Activated naive CD8-positive, alpha-beta T cell treated with anti-CD3 and anti-CD28 coated beads, Interleukin-2, amount 50 U/mL, for 24 hours (primary cell): ENCODE results near the gene CTBP2.
A peak's percentile ranks its signal among the peaks of the same experiment; 100 is the strongest.
"Not testable (repeated sequence)": the region's sequence is repeated elsewhere in the genome, so short reads cannot be mapped to it uniquely, and the experiment has no call there.

Source experiments
- ATAC-seq: fragments of 150-1000 bp; cut with Tn5 transposase; one replicate; pipeline ENCODE4 v1.10.0; 2021
- DNase-seq: peaks from one replicate; pipeline ENCODE4 v3.0.0; 2021
- H3K27ac Mint-ChIP-seq: one replicate; pipeline ENCODE4 v1.8.0; 2021; ENCODE audit warnings: mild to moderate bottlenecking, mixed read lengths
- H3K27me3 Mint-ChIP-seq: one replicate; pipeline ENCODE4 v1.8.0; 2021; ENCODE audit warnings: mixed read lengths
- H3K36me3 Mint-ChIP-seq: one replicate; pipeline ENCODE4 v1.8.0; 2021; ENCODE audit warnings: low read depth, mixed read lengths
- H3K4me1 Mint-ChIP-seq: one replicate; pipeline ENCODE4 v1.8.0; 2021; ENCODE audit warnings: mixed read lengths
- H3K4me3 Mint-ChIP-seq: one replicate; pipeline ENCODE4 v1.8.0; 2021; ENCODE audit warnings: mild to moderate bottlenecking, moderate library complexity, mixed read lengths
- H3K9me3 Mint-ChIP-seq: one replicate; pipeline ENCODE4 v1.8.0; 2021; ENCODE audit warnings: mixed read lengths

CTBP2 gene

DNA sequence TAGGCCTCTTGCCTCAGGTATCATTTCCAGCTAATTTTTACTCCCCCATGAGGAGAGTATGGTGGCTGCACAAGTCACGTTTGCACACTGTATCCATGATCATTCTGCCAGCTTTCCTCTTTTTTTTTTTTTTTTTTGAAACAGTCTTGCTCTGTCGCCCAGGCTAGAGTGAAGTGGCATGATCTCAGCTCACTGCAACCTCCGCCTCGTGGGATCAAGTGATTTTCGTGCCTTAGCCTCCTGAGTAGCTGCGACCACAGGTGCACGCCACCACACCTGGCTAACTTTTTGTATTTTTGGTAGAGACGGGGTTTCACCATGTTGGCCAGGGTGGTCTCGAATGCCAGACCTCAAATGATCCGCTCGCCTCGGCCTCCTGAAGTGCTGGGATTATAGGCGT lies 77.9 kb downstream of the CTBP2 start:
- H3K27ac Mint-ChIP-seq, H3K27me3 Mint-ChIP-seq, H3K4me1 Mint-ChIP-seq: not testable (repeated sequence)

GRCh38 chr10:125081931-125082330 lies 78.4 kb downstream of the CTBP2 start:
- Mint-ChIP-seq H3K36me3 (no peaks in the 10 kb centered on the region), H3K4me3 (no peak overlapping the region), H3K9me3 (no peaks in the 10 kb centered on the region), H3K27me3 (peaks cover 9% of the 10 kb centered on the region), H3K27ac (no peak overlapping the region), H3K4me1 (no peaks in the 10 kb centered on the region)
- DNase-seq (no peak), ATAC-seq (no peak)

More for the DNA sequence above, 77.9 kb downstream of the CTBP2 start:
- not testable (repeated sequence) for H3K36me3 Mint-ChIP-seq, H3K9me3 Mint-ChIP-seq, H3K4me3 Mint-ChIP-seq, DNase-seq, ATAC-seq

DNA sequence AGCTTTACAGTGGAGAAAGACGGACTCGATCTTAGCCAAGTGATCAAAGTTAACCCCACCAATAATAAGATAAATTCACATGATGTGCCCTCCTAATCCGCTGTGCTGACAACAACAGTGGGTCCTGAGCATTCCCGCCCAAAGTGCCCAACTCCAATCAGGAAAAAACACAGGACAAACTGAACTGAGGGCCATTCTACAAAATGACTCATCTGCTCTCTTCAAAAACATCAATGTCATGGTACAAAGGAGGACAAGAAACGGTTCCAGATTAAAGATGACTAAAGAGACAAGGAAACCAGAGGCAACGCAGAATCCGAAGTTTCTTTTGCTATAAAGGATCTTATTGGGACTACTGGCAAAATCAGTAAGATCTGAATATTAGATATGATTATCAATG lies 79.4 kb downstream of the CTBP2 start:
- peaks cover 12% of the 10 kb centered on the region for H3K27me3 Mint-ChIP-seq
- no peak for DNase-seq
- no peaks in the 10 kb centered on the region for H3K36me3 Mint-ChIP-seq
- no peak for ATAC-seq
- H3K27ac Mint-ChIP-seq: no peak overlapping the region
- H3K4me3 Mint-ChIP-seq: no peak overlapping the region
- no peaks in the 10 kb centered on the region for H3K4me1 Mint-ChIP-seq
- H3K9me3 Mint-ChIP-seq: no peaks in the 10 kb centered on the region

- H3K27me3 Mint-ChIP-seq: peaks cover 13% of the 10 kb centered on the region
- H3K9me3 Mint-ChIP-seq: no peaks in the 10 kb centered on the region
- no peak for ATAC-seq
- DNase-seq: no peak
- H3K4me3 Mint-ChIP-seq: no peak overlapping the region
- no peak overlapping the region for H3K27ac Mint-ChIP-seq
- no peaks in the 10 kb centered on the region for H3K4me1 Mint-ChIP-seq
- no peaks in the 10 kb centered on the region for H3K36me3 Mint-ChIP-seq
These were observed 80.1 kb downstream of the CTBP2 start for GRCh38 chr10:125080296-125080695.

GRCh38 chr10:125079091-125079600 lies 81.2 kb downstream of the CTBP2 start:
- no peaks in the 10 kb centered on the region for H3K9me3 Mint-ChIP-seq
- ATAC-seq (no peak), DNase-seq (no peak)
- H3K4me1 Mint-ChIP-seq: no peaks in the 10 kb centered on the region
- no peak overlapping the region for H3K4me3 Mint-ChIP-seq
- peaks cover 18% of the 10 kb centered on the region for H3K27me3 Mint-ChIP-seq
- H3K27ac Mint-ChIP-seq: no peak overlapping the region
- H3K36me3 Mint-ChIP-seq: no peaks in the 10 kb centered on the region

DNA sequence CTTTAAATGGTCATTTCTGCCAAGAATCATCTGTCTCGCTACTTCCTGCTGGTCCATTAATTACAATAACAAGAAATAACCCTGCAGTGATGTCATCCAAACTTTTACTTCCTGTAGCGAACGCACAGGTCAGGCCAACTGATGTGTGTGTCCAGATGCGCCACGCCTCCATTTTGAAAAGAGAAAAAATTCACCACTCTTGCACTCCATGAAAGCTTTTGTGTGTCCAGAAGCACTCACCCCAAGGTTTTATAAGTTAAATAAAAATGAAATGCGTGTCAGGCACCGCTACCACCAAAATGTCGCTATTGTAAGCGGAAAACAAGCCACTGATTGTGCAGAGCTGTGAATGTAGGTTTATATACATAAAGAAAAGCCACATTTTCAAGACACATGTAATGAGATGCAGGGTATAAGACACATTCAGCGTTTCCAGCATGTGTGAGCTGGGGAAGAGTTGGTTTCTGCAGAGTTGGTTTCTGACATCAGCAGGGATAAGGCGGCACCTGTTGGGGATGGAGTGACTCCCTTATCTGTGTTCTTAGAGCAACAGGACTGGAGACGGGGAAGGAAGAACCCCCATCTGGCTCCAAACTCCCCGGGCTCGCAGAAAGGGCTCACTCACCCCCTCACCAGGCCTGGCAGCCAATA lies 83.3 kb downstream of the CTBP2 start:
- no peaks in the 10 kb centered on the region for H3K9me3 Mint-ChIP-seq
- no peak for DNase-seq
- H3K4me1 Mint-ChIP-seq: no peaks in the 10 kb centered on the region
- ATAC-seq: no peak
- no peaks in the 10 kb centered on the region for H3K36me3 Mint-ChIP-seq
- no peak overlapping the region for H3K27ac Mint-ChIP-seq
- H3K27me3 Mint-ChIP-seq: peaks cover 26% of the 10 kb centered on the region
- H3K4me3 Mint-ChIP-seq: no peak overlapping the region

DNA sequence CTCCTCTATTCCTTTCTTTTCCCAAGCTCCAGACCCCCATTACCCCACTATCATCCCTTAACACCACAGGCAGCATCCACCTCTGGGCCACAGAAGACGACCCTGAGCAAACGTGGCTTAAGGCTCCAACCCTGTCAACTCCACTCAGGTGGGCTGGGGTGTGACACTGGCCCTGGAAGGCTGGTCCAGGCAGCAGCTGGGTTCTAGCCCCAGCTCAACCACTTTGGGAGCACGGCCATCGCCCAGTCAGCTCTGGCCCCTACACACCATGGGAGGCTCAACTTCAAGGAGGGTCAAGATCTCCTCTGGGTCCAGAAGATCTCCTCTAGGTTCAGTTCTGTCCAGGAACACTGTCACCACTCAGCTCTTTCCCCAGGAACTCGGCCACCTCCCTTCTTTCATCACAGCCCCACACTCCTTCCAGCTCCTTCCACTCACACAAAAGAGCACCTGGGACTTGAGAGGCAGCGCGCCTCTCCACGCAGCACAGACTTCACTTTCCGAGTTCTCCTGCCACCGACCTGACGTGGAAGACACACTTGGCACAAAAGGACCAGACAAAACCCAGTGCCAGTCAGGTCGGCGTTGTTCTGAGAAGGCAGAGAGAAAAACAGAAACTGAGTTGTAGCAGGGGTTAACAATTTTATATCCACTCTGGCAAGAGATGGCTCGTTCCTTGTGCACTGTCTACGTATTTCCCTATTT lies 84.1 kb downstream of the CTBP2 start:
- H3K9me3 Mint-ChIP-seq: no peaks in the 10 kb centered on the region
- H3K36me3 Mint-ChIP-seq: no peaks in the 10 kb centered on the region
- H3K27me3 Mint-ChIP-seq: peaks cover 28% of the 10 kb centered on the region
- DNase-seq: no peak
- H3K4me1 Mint-ChIP-seq: no peaks in the 10 kb centered on the region
- H3K4me3 Mint-ChIP-seq: no peak overlapping the region
- H3K27ac Mint-ChIP-seq: no peak overlapping the region
- ATAC-seq: no peak

- H3K4me3 Mint-ChIP-seq: no peak overlapping the region
- no peaks in the 10 kb centered on the region for H3K9me3 Mint-ChIP-seq
- H3K36me3 Mint-ChIP-seq: no peaks in the 10 kb centered on the region
- peaks cover 32% of the 10 kb centered on the region for H3K27me3 Mint-ChIP-seq
- no peak for ATAC-seq
- no peaks in the 10 kb centered on the region for H3K4me1 Mint-ChIP-seq
- H3K27ac Mint-ChIP-seq: no peak overlapping the region
- no peak for DNase-seq
These were observed 86.4 kb downstream of the CTBP2 start for GRCh38 chr10:125073996-125074395.

DNA sequence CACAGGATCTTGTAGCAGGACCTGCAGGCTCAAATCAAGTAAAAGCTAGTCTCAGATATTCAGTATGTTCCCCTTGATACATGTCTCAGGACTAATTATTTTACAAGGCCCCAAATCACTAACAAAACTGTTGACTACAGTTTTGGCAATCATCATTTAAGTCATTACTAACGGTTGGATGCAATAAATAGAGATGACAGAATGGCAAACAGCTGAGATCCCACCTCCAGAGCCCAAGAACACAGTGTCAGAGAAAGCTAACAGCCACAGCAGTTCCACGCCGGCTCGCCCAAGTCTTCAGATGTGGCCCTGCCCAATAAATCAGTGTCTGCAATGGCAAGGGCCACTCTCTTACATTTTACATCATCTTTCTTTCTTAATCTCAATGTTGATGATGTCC lies 87.6 kb downstream of the CTBP2 start:
- Mint-ChIP-seq H3K4me3 (no peak overlapping the region), H3K36me3 (no peaks in the 10 kb centered on the region), H3K9me3 (no peaks in the 10 kb centered on the region), H3K27me3 (peaks cover 34% of the 10 kb centered on the region), H3K27ac (no peak overlapping the region), H3K4me1 (no peaks in the 10 kb centered on the region)
- DNase-seq: no peak
- ATAC-seq: no peak

DNA sequence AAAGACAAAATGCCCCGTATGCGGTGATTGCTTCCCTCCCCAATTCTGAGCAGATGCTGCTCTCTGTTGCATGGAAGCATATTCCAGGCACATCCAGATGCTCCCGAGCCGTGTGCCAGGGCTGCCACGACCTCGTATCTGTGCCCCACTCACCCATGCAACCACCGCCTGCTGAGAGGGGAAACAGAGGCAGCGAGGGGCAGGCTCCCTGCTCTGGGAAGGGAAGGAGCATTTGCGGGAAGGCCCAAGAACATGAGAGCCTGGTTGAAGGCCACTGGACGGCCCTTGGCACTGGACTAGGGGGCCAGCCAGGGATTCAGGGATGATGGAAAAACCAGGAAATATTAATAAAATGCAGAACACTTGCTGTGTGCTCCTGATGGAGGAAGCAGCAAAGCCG lies 89.4 kb downstream of the CTBP2 start:
- ATAC-seq: no peak

GRCh38 chr10:125068406-125068805 lies 92.0 kb downstream of the CTBP2 start:
- H3K4me1 Mint-ChIP-seq: peaks cover 29% of the 10 kb centered on the region
- H3K27ac Mint-ChIP-seq: no peak overlapping the region
- H3K9me3 Mint-ChIP-seq: no peaks in the 10 kb centered on the region
- no peak overlapping the region for H3K4me3 Mint-ChIP-seq
- no peaks in the 10 kb centered on the region for H3K36me3 Mint-ChIP-seq
- H3K27me3 Mint-ChIP-seq: peaks cover 38% of the 10 kb centered on the region
- DNase-seq (no peak), ATAC-seq (no peak)

More for the DNA sequence above, 89.4 kb downstream of the CTBP2 start:
- DNase-seq: no peak
- Mint-ChIP-seq H3K4me3 (no peak overlapping the region), H3K27me3 (peaks cover 45% of the 10 kb centered on the region), H3K27ac (no peak overlapping the region), H3K36me3 (no peaks in the 10 kb centered on the region), H3K9me3 (no peaks in the 10 kb centered on the region), H3K4me1 (peaks cover 8% of the 10 kb centered on the region)

- peaks cover 42% of the 10 kb centered on the region for H3K27me3 Mint-ChIP-seq
- H3K36me3 Mint-ChIP-seq: no peaks in the 10 kb centered on the region
- no peak for DNase-seq
- H3K4me1 Mint-ChIP-seq: peaks cover 31% of the 10 kb centered on the region
- no peaks in the 10 kb centered on the region for H3K9me3 Mint-ChIP-seq
- no peak for ATAC-seq
- no peak overlapping the region for H3K4me3 Mint-ChIP-seq
- H3K27ac Mint-ChIP-seq: no peak overlapping the region
These were observed 92.6 kb downstream of the CTBP2 start for GRCh38 chr10:125067764-125068163.

GRCh38 chr10:125066764-125067450 lies 93.5 kb downstream of the CTBP2 start:
- Mint-ChIP-seq H3K9me3 (no peaks in the 10 kb centered on the region), H3K27me3 (peaks cover 46% of the 10 kb centered on the region), H3K27ac (no peak overlapping the region)

DNA sequence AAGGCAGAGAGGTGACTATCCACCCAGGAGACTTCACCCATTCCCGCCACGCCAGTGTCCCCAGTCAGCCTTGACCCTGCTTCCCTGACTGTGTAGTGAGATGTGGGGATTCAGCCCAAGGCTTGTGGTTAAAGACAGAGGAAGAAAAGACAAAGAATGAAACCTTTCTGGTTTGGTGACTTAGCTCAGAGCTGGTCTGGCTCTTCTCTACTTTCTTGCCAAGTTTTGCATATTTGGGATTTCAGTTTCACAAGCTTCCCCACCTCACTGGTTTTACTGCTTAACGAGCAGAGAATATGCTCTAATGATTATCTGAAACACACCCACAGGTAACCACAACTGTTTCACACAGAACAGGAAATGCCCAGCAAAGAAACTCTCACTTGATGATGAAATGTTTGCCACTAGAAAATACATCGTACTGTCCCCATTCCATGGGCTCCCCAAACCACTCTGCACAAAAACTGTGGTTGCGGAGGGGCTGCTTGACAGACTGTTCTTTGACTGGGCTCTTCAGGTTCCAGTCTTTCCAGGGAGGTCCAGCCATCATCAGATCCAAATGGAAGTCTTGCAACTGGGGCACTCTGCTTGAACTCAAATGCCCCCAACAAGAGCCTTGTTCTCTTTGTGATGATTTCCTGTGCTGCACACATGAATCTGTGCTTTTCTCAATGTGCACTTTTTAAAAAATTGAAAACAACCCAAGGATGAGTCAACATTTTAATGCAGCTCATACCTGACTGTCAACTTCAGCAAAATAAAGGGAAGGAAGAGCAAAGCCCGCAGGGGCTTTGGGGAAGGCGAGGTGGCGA lies 95.5 kb downstream of the CTBP2 start:
- peaks cover 60% of the 10 kb centered on the region for H3K27me3 Mint-ChIP-seq
- H3K36me3 Mint-ChIP-seq: no peaks in the 10 kb centered on the region
- no peaks in the 10 kb centered on the region for H3K9me3 Mint-ChIP-seq
- peak; percentile 88 for ATAC-seq
- DNase-seq: peak; percentile 37
- H3K4me1 Mint-ChIP-seq: peaks cover 41% of the 10 kb centered on the region
- peak overlapping the region; percentile 38 for H3K27ac Mint-ChIP-seq
- H3K4me3 Mint-ChIP-seq: peak overlapping the region; percentile 16

More at GRCh38 chr10:125066764-125067450, 93.5 kb downstream of the CTBP2 start:
- ATAC-seq: no peak
- DNase-seq: no peak
- Mint-ChIP-seq H3K4me3 (no peak overlapping the region), H3K4me1 (peaks cover 33% of the 10 kb centered on the region), H3K36me3 (no peaks in the 10 kb centered on the region)
